ENCODE results near the gene FAM217A.

GRCh38 chr6:4085332-4085700, 6.4 kb upstream of the FAM217A start:
- no peak for TF ChIP-seq CTCF (IDR thresholded peaks at IDR 0.05; ENCODE audit: low read depth, low read length)
- no peak for TF ChIP-seq EZH2phosphoT487 (IDR thresholded peaks at IDR 0.05; ENCODE audit: low read depth)

Measured in OCI-LY3 (cell line).